ENCODE results near the gene RAI1. TPM values are rescaled to one million over a fixed set of nuclear protein-coding genes. Genes with fewer than 3 reads are reported as not detected.

RAI1 gene
- total and polyA plus RNA-seq, 2 of the 8 experiments (the other 6 are each of a cell fraction or from before 2014, with no cell fraction given), result 0.39 to 1.2 TPM

GRCh38 chr17:17728146-17728545 is 46.9 kb downstream of the RAI1 start (continued):
- TF ChIP-seq CHD7 (IDR thresholded peaks at IDR 0.05; ENCODE audit: insufficient replicate concordance, low read length) (no peak), GABPA (IDR thresholded peaks at IDR 0.05; ENCODE audit: borderline replicate concordance, insufficient read depth, low read length) (no peak), E2F6 (IDR thresholded peaks at IDR 0.05) (no peak), JUN (IDR thresholded peaks at IDR 0.05; ENCODE audit: low read depth, low read length) (no peak), TAF1 (IDR thresholded peaks at IDR 0.05; ENCODE audit: low read depth, low read length) (no peak), TCF12 (IDR thresholded peaks at IDR 0.05; ENCODE audit: low read depth, low read length) (no peak), RBBP5 (IDR thresholded peaks at IDR 0.05; ENCODE audit: borderline replicate concordance, low read depth, low read length) (no peak), BACH1 (IDR thresholded peaks at IDR 0.05; ENCODE audit: low read length) (no peak), NANOG (IDR thresholded peaks at IDR 0.05; ENCODE audit: insufficient read depth, low read depth, low read length, poor library complexity, severe bottlenecking) (no peak)

Measured in H1 (cell line).